GM19467 (cell line): Measurements from ENCODE around the gene SERTAD4.

Experiments
- ATAC-seq: cut with Tn5 transposase; IDR thresholded peaks from one replicate; pipeline ENCODE4 v1.9.1; 2021; ENCODE audit warnings: mild to moderate bottlenecking, moderate library complexity; ENCODE audit not compliant: unreplicated experiment

The SERTAD4 gene

DNA sequence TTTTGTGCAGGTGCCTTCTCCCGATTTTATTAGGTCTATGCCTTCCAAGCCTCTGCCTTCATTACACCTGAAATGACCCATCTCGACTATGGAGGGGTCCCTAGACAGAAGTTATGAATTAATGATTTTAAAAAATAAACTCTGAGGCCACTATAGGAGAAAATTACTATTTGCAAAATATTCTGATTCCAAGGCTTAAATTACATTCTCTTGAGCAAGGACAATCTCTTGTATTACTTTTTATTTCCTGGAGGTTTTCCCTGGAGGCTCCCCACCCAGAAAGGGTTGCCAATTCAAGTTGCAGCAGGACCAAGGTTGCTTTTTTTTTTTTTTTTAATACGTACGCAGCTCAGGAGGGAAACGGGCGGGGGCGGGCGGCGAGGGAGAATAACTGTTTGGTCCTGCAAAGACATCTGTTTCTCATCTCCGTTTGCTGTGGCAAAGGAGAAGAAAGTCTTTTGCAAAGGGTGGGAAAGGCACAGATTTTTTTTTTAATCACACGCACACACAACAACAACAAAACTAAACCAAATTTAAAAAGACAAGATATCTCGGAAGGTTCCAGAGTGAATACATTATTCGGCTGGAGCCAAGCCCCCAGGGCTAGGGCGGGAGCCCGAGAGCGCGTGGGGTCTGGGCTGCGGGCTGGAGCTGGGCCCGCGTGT is 618 bp upstream of the SERTAD4 start:
- no peak for ATAC-seq

DNA sequence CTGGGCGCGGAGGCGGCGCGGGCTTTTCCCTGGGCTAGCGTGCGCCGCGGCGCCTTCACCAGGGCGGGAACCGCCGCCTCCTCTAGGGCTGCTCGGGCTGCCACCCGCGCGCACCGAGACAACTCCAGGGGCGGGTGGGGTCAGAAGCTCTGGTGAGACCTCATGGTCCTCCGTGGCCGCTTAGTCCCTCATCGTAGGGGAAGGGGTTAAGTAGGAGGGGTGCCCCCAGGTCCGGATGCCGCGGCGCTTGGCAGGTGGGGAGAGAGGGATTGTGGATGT is 559 bp downstream of the SERTAD4 start:
- ATAC-seq: no peak

DNA sequence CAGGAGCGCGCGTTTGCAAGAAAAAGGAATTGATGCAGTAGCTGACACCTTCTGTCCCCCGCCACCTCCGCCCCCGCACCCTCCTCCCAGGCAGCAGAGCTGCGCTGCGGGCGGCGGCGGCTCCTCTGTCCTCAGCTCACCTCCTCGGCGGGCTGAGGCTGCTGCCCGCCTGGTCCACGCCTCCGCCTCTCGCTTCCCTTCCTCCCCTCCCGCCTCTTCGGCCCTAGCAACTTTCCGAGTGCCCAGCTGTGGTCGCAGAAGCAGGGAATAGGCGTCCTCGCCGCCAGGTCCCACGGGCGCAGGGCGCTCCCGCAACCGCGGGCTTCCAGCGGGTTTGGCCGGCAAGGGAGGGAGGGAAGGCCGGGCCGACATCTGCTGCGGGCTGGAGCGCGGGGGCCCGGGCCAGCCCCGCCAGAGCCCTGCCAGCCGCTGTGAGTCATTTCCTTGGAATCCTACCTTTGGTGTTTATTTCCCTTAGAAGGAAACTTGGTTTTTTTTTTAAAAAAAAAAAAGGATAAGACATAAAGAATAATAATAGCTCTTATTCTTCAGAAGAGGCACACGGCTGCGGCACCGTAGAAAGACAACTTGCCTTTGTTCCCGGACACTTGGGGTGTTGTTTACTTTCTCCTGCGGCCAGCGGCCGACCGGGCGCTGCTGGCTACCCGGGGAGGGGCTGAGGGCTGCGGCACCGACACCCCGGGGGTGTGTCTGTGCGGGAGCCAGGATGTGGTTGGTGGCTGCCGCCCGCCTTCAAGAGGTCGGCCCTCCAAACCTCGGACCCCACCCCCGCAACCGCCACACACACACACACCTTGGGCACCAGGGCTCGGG is 1.1 kb downstream of the SERTAD4 start:
- ATAC-seq: no peak

DNA sequence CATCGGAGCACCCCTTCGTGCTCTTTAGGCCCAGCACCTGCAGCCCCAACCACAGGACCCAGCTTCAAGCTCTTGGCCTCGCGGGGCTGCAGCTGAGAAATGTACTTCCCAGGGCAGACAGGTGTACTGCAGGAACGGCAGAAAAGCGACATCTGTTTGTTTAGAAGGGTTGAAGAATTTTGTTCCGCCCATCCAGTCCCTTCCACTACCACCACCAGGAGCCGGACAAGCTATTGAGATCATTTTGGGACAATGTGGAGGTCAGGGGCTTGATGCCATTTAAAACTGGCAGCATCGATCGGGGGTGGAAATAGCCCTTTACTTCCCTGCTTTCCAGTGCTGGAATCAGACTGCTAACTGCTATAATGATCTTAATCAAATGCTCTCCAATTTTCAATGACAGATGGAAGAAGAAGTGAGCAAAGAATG is 1.7 kb downstream of the SERTAD4 start:
- no peak for ATAC-seq

DNA sequence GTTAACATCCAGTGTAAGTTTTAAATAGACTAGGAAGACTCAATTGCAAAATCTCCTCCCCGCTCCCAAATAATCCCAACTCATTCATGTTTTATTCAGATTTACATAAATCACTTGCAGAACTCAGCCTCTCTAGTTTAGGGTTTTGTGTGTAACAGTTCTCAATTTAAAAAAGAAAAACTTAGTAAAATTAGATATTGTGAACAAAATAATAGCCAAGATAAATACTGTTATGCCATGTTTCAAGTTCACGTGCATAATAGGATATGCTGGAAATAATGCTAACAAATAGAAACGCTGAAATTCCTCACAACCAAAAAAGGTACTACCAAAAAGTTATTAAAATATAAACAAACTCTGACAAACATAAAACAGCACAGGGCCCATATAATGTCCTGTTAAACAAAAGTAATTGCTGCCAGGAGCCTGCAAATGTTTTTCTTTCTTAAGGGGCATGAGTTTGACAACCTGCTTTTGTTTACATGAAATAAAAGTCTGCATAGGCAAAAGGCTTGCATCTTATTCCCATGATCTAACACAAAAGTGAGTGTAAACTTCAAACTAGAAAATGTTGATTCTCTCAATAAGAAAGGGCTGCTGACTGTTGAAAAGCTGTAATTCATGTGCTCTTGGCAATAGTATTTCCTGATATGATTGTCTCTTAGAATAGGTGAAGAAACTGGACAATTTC is 2.9 kb downstream of the SERTAD4 start:
- ATAC-seq: no peak

DNA sequence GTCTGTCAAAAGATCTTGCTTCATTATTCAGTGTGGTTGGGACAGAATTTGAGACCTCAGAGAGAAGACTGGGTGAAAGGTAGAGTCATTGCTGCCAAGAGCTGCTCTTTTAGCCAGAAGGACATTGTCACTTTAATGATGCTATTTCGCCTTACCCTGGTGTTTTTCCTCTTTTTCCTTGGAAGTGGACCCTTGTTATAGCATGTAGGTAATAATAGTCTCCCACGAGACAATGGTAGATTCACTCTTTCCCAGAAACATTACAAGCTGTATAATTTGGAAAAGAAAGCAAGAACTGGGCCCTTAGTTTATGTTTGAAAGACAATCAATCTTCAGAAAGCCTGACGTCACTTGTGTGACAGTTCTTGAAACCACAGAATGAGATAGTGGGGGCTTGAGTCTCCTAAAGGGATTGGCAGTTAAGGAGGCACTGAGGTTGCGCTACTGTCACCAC is 3.8 kb downstream of the SERTAD4 start:
- ATAC-seq: no peak

DNA sequence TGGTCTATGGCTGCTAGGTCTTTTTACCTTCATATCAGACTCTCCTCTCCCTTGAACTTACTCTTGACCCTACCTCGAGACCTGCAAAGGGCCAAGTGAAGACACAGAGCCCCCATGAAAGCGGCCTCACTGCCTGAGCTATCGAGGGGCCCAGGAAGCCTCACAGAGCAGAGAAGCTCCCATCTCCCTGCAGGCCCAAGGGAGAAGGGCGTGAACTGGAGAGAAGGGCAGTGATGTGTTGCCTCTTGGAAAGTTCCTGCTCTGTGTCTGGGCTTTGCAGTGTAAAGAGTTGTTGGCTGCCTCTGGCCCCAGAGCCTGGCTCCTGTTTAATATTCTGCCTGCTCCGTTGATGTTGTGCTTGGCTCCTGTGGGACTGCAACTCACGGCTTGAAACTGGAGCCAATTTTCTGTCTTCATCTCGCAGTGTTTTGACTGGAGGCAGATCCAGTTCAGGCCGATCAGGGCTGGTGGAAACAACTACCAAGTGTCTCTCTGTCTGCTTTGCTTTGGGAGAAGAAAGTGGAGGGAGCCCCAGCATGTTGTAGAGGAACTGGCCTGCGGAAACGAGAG is 4.3 kb downstream of the SERTAD4 start:
- no peak for ATAC-seq

DNA sequence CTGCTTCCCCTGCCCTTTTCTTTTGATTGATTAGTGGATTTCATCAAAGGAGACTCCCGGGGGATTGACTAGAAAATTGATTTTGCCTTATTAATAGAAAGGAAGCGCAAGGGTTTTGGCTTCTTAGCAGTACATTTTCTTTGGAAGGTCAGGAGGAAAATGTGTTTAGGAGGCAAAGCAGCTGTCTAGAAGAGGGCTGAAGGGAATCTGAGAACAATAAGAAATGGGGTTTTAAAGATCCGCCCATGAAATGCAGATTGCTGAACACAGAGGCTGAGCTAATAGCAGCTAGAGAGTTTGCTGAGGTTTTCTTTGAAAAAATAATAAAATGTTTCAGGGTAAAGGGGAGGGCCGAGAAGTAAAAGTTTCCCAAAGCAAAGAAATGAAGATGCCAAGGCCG is 4.9 kb downstream of the SERTAD4 start:
- no peak for ATAC-seq

DNA sequence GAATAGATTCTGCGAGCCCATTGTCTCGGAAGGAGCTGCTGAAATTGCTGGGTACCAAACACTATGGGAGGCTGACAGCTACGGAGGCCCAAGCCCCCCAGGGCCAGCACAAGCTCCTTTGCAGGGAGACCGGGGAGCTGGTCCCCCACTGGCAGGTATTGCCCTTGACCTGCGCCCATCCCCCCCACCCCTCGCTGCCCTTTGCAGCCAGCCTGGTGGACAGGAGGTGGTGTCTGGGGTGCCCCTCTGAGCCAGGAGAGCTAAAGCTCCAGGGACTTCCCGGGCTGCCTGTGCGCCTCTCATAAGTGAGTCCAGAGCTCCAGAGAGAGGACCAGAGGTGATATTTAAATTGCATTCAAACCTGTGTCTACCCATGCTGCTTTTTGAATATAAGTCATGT is 5.4 kb downstream of the SERTAD4 start:
- no peak for ATAC-seq

DNA sequence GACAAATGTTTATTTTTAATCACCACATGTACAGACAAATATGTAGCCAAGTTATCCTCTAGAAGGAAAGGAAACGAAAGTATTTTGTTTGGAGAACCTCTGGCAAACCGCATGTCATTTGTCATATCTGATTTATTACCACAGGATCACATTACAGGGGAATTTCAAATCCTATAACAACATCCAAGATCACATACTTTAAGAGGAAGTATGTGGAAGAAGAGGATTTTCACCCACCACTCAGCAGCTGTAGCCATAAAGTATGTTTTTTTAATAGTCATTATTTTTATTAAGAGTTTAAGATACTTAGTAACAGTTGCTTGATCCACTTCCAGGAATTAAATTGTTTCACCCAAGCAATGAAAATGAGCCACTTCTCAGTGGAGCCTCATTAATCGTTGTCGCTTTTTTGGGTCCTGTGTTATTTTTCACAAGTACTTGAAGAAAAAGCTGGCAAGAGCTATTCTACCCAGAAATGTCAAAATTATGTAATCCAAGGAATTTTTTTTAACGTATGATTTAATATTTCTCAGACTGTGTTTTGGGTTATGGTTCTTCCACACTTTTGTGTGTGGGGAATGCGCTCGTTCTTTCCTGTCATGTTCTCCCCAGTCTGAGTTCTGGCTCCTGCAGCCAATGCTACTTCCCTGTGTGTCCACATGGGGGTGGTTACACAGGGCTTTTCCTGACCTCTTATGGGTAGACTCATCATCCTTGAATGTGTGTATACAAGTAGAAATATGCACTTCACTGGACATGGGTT is 6.9 kb downstream of the SERTAD4 start:
- ATAC-seq: no peak

DNA sequence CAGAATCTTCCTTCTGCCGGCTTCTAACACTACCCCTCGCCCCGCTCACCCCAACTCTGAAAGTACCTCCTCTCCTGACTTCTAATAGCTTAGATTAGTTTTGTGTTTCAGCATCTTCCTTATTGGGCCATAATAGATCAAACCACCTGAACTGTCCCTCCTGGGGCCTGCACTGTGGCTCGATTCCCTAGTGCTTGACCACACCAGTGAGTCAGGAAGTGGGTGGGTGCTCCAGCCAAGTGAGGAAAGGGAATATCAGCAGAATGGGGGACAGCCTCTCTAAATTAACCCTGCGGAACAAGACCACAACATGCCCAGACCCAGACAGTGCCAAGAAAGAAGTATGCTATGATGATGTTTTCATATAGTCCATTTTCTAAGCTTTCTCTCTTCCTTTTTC is 8.5 kb downstream of the SERTAD4 start:
- ATAC-seq: no peak

DNA sequence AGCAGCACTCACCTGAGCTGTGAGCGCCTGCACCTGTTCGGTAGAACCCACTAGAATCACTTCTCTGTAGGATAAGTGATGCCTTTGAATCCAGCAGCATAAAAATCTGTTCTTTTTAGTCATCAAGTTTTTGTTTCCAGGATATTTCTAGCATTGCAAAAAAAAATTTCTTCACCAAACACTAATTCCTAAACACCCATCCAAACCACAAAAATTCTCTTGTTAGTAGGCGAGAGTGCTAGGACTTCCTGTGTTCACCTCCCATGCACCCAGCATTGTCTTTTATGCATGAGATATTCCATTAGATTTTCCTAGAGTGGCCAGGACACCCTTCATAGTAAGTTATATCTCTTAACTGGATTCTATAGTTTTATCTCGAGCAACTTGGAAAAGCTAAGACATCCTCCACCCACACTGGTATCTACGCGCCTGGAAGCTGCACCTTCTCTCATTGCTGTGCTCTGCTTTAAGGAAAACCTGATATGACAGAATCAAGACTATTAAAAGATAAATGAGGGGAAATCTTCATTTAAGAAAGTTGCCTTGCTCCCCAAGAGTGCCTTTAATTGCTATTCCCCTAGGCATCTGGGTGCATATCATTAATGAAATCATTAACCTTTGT is 12.3 kb downstream of the SERTAD4 start:
- ATAC-seq: no peak

DNA sequence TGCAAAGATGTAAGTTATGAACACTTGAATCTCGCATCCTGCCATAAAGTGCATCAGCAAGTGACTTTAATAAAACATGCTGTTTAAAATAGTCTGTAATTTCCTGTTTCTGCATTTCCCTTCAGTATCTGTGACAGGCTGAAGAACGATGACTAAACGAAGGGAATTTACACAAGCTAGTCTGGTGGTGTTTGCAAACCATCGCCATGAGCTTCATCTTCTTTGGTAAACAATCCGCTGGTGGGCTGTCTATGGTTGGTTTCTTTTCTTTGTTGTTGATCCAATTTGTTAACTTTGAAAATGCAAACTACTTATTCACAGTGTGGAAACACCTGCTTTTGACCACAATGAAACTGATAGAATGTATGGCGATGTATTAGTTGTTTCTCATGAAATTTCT is 13.9 kb downstream of the SERTAD4 start:
- no peak for ATAC-seq

DNA sequence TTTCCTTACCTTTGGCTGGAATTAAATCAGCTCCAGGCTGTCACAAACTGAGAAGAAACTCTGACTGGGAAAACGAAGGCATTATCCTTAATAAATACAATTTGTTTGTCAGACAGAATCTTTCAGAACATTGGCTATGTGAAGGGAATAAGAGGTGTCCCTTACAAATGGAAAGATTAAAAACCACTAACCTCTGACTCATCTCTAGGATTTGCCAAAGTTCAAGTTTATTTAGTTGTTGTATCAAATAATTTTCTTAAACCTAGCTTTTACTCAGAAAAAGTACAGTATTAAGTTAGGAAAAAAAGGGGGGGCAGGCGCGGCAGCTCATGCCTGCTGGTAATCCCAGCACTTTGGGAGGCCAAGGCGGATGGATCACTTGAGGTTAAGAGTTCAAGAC is 15.7 kb downstream of the SERTAD4 start:
- ATAC-seq: no peak

DNA sequence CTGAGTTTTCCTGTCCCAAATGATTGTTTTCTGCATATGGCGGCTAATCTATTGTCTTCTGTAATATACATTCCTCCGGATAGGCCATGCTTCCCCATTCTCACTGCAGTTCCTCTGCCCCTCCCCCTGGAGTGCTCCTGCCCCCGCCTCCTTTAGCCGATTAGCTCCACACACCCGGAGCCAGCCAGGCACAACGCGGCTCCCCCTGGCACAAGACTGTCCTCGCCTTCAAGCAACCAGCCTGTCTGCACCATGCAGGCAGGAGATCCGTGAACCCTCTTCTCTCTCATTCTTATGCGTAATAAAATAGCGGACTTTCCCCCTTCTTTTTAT is 18.0 kb downstream of the SERTAD4 start:
- ATAC-seq: no peak

DNA sequence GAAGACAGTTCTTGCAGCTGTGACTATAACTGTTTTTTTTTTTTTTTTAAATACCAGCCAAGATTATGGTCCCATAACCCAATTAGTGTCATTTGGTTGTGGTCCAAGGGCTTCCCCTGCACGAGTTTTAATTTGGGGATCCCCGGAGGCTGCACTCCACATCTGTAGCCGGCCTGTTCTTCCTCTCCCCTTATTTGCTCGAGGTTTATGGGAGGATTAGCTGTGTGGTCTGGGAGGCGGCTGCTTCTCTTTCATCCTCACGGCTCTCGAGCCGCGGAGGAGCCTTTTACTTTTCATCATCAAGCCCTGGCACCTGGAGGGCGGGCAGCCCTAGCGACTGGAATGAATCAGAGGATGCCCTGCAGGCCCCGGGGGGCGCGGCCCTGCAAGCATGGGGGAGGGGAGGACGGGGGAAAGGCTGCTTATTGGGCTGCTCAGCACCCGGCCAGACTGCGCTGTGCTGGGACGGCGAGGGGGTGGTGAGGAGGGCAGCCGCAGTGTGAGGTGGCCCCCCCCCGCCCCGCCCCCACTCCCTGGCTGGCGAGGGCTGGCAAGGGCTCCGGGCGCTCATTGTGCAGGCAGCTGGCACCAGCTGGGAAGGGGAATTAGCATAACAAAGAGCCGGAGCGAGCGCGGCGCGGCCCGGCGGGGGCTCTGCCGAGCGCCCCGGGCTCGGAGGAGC is 18.5 kb downstream of the SERTAD4 start:
- ATAC-seq: no peak

DNA sequence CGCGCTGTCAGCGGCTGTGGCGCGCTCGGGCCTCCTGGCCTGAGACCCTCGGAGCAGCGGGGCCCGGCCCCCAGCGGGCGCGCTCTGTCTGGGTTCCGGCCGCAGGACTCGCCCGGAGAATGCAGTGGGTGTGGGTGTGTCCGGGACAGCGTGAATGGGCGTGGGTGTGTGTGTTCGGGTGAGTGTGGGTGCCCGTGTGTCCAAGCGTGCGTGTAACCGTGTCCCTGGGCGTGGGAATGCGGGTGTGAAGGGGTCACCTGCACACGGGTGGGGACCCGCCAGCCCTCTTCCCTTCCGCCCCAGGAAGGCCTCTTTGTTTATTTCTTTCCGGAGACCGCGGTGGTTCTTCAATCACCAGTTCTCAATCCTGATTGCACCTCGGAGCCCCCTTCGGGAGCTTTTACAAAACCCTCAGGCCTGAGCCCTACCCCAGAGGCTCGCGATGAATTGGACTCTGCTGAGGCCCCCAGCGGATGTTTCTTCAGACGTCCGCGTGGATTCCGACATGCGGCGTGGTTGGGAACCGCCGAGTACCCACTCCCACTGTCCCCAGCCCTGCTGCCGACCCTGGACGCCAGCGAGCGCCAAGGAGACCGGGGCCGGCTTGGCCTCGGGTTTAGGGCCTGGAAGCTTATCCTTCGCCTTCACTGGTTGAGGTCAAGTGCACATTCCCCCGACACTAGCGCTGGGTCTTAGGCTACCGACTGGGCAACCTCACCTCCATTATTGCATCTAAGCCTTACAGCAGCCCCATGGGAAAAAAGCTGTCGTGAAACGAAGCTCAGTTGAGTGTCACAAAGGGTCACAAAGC is 19.3 kb downstream of the SERTAD4 start:
- no peak for ATAC-seq

DNA sequence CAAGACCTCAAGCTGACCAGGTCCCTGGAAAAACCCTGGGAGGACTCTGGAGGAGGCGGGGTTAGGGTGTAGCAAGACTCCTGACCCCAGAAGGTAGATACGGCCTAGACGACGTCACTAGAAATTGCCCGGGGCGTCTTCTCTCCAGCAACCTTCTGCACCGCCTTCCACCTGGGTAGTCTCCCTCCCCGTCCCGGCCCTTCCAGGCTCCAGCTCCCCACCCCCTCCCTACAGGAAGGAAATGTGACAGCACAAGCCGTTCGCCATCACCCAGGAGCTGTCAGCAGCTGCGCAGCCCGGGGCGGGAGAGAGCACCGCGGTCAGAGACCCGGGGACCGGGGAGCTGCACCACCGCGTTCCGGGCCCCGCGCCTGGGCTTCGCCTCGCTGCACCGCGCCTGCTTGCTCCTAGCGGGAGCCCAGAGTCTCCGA is 20.0 kb downstream of the SERTAD4 start:
- no peak for ATAC-seq

DNA sequence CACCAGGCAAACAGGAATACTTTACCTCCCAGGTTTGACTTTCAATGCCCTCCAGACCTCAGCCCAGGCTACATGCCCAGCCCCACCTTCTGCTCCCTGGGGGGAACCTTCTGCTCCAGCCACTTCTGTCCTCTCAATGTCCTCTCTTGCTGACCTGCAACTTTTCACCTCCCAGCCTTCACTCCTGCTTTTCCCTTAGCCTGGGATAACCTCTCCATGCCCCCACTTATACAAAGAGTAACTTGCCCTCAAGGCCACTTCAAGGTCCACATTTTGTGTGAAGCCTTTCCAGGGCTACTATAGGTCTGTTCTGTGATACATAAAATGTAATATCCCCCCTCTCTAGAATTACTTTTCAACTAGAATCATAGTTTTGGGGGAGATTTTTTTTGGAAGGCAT is 21.7 kb downstream of the SERTAD4 start:
- ATAC-seq: no peak
